PC-9 (cell line): Measurements from ENCODE around the gene MAGEE1. TPM values are rescaled to one million over a fixed set of nuclear protein-coding genes. Genes with fewer than 3 reads are reported as not detected.

ENCODE experiments used
- BruUV-seq: library from RNA; stranded (reverse); fragments of 400-500 nt; replicated peaks from 2 replicates; lab custom pipeline; 2021; lab: Mats Ljungman, UMichigan
- CTCF ChIA-PET: fragments of 300-600 bp; sonication (Branson Sonifier 250); formaldehyde crosslinking; loops from one replicate; lab custom pipeline; 2022; ENCODE audit warnings: antibody characterized with exemption; lab: Charles Lee
- POLR2A ChIA-PET: fragments of 300-600 bp; sonication (Branson Sonifier 250); formaldehyde crosslinking; loops from one replicate; lab custom pipeline; 2022; ENCODE audit warnings: antibody characterized with exemption; ENCODE audit not compliant: unreplicated experiment; lab: Charles Lee
- DNase-seq, 2 experiments: peaks; one replicate each; pipeline versions ENCODE4 v3.0.0 to v3.0.0-alpha.2; 2015 to 2022; ENCODE audit warnings: mixed read lengths in 1 of 2
- H2AFZ ChIP-seq: fragments of 200-600 bp; sonication (generic); 2 replicates; pipeline ENCODE4 v1.8.1; 2017; ENCODE audit warnings: antibody characterized with exemption
- H3F3A ChIP-seq: fragments of 200-600 bp; sonication (generic); 2 replicates; pipeline ENCODE4 v1.8.1; 2017; ENCODE audit warnings: antibody characterized with exemption, mild to moderate bottlenecking, low read depth; ENCODE audit not compliant: insufficient read depth
- H3K27ac ChIP-seq: fragments of 200-600 bp; sonication (generic); 2 replicates; pipeline ENCODE4 v1.6.1; 2016; ENCODE audit warnings: mixed run types
- H3K27me3 ChIP-seq: fragments of 200-600 bp; sonication (generic); 2 replicates; pipeline ENCODE4 v1.6.1; 2016; ENCODE audit warnings: low read depth, mixed run types; ENCODE audit not compliant: insufficient read depth
- H3K36me3 ChIP-seq: fragments of 200-600 bp; sonication (generic); 2 replicates; pipeline ENCODE4 v1.6.1; 2016; ENCODE audit warnings: low read depth, mixed run types
- H3K4me1 ChIP-seq: fragments of 200-600 bp; sonication (generic); replicated peaks from 2 replicates; pipeline ENCODE4 v1.6.1; 2016; ENCODE audit warnings: mixed run types; ENCODE audit not compliant: insufficient read depth
- H3K4me2 ChIP-seq: fragments of 200-600 bp; sonication (generic); 2 replicates; pipeline ENCODE4 v1.6.1; 2017; ENCODE audit warnings: mixed run types
- H3K4me3 ChIP-seq: fragments of 200-600 bp; sonication (generic); 2 replicates; pipeline ENCODE4 v1.6.1; 2016; ENCODE audit warnings: mixed run types
- H3K79me2 ChIP-seq: fragments of 200-600 bp; sonication (generic); 2 replicates; pipeline ENCODE4 v1.6.1; 2017; ENCODE audit warnings: low read depth, mixed run types
- H3K9me2 ChIP-seq: fragments of 200-600 bp; sonication (generic); 2 replicates; pipeline ENCODE4 v1.8.1; 2017; ENCODE audit warnings: mild to moderate bottlenecking; ENCODE audit not compliant: insufficient read depth
- H3K9me3 ChIP-seq: fragments of 200-600 bp; sonication (generic); 2 replicates; pipeline ENCODE4 v1.8.1; 2016; ENCODE audit warnings: low read depth; ENCODE audit not compliant: insufficient read depth
- H4K20me1 ChIP-seq: fragments of 200-600 bp; sonication (generic); 2 replicates; pipeline ENCODE4 v1.8.1; 2017; ENCODE audit not compliant: insufficient read depth
- EZH2 ChIP-seq: fragments of 200-600 bp; sonication (generic); IDR thresholded peaks from 2 replicates; pipeline ENCODE4 v1.8.0; 2017; ENCODE audit warnings: antibody characterized with exemption, low read depth
- intact Hi-C: fragments of 100-400 bp; cut with micrococcal nuclease; formaldehyde crosslinking; loops from one replicate; pipeline ENCODE4 v1.10.0; 2022; ENCODE audit not compliant: unreplicated experiment
- total RNA-seq: library from RNA; stranded (reverse); gene quantifications from 2 replicates; pipeline ENCODE4 v1.2.3, GENCODE V29; 2021
- TF ChIP-seq, protein P1 (sequence below): fragments of 200-600 bp; sonication (generic); conservative IDR thresholded peaks from 2 replicates; pipeline ENCODE4 v1.6.1; 2017; ENCODE audit warnings: mixed run types, antibody characterized with exemption, mild to moderate bottlenecking, moderate library complexity

Gene MAGEE1
- total RNA-seq, 1 experiment from 2014 or later, result 4.2 TPM

- Histone ChIP-seq H3F3A (no peaks in the 10 kb centered on the region), H3K27me3 (no peaks in the 10 kb centered on the region), H3K4me1 (no peaks in the 10 kb centered on the region), H3K4me2 (no peak overlapping the region), H3K79me2 (no peaks in the 10 kb centered on the region), H4K20me1 (no peaks in the 10 kb centered on the region), H3K36me3 (no peaks in the 10 kb centered on the region), H3K4me3 (no peak overlapping the region), H3K9me3 (no peaks in the 10 kb centered on the region), H3K9me2 (no peaks in the 10 kb centered on the region), H2AFZ (no peak overlapping the region), H3K27ac (no peak overlapping the region)
- ChIA-PET POLR2A (no interaction called here), CTCF (interaction anchor here (0.6 kb wide), 1 partner anchor 175 kb away, joined by 4 read pairs; no protein-coding TSS in a partner anchor)
- TF ChIP-seq, protein P1, sequence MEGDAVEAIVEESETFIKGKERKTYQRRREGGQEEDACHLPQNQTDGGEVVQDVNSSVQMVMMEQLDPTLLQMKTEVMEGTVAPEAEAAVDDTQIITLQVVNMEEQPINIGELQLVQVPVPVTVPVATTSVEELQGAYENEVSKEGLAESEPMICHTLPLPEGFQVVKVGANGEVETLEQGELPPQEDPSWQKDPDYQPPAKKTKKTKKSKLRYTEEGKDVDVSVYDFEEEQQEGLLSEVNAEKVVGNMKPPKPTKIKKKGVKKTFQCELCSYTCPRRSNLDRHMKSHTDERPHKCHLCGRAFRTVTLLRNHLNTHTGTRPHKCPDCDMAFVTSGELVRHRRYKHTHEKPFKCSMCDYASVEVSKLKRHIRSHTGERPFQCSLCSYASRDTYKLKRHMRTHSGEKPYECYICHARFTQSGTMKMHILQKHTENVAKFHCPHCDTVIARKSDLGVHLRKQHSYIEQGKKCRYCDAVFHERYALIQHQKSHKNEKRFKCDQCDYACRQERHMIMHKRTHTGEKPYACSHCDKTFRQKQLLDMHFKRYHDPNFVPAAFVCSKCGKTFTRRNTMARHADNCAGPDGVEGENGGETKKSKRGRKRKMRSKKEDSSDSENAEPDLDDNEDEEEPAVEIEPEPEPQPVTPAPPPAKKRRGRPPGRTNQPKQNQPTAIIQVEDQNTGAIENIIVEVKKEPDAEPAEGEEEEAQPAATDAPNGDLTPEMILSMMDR, result no peak
- no peak for TF ChIP-seq EZH2
- intact Hi-C loops, result loop anchor here (2.0 kb wide), 1 partner anchor 175 kb away; no protein-coding TSS in a partner anchor
- no TSS peak for BruUV-seq
- DNase-seq, result no peak
Observed at GRCh38 chrX:76453737-76454406, 26.4 kb downstream of the MAGEE1 start.

- BruUV-seq, result no TSS peak
- H2AFZ ChIP-seq, result no peak overlapping the region
- no peak overlapping the region for H3K4me3 ChIP-seq
- no peaks in the 10 kb centered on the region for H3K36me3 ChIP-seq
- ChIA-PET CTCF (interaction anchor here (0.6 kb wide), 1 partner anchor 176 kb away, joined by 4 read pairs; no protein-coding TSS in a partner anchor), POLR2A (interaction anchor here (0.6 kb wide), 1 partner anchor 281 kb away, joined by 4 read pairs; the partner anchor contains the start of gene PBDC1)
- no peaks in the 10 kb centered on the region for H4K20me1 ChIP-seq
- H3K9me2 ChIP-seq, result no peaks in the 10 kb centered on the region
- DNase-seq, result no peak
- H3K27ac ChIP-seq, result no peak overlapping the region
- no peaks in the 10 kb centered on the region for H3K4me1 ChIP-seq
- no peaks in the 10 kb centered on the region for H3K27me3 ChIP-seq
- H3K4me2 ChIP-seq, result no peak overlapping the region
- TF ChIP-seq, protein P1, result peak; percentile 64
- TF ChIP-seq EZH2, result no peak
- no peaks in the 10 kb centered on the region for H3K79me2 ChIP-seq
- H3F3A ChIP-seq, result no peaks in the 10 kb centered on the region
- no peaks in the 10 kb centered on the region for H3K9me3 ChIP-seq
- intact Hi-C loops, result loop anchor here (2.0 kb wide), 1 partner anchor 176 kb away; no protein-coding TSS in a partner anchor
Observed at GRCh38 chrX:76454456-76454927, 27.0 kb downstream of the MAGEE1 start.

DNA sequence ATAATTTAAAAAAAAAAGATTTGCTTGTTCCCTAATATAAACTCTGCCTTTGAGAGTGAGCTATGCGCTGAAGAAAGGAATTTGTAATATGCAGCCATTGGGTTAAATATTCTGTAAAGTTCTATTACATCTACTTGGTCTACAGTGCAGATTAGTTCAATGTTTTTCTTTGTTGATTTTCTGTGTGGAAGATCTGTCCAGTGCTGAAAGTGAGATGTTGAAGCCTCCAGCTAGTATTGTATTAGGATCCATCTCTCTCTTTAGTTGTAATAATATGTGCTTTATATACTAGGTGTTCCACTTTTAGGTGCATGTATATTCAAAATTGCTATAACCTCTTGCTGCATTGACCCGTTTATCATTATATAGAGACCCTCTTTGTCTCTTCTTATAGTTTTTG, 49.8 kb downstream of the MAGEE1 start:
- ChIA-PET POLR2A (no interaction called here), CTCF (no interaction called here)
- H3F3A ChIP-seq, result no peaks in the 10 kb centered on the region
- BruUV-seq, result no TSS peak
- no peak overlapping the region for H2AFZ ChIP-seq
- no peak overlapping the region for H3K4me3 ChIP-seq
- no peak overlapping the region for H3K27ac ChIP-seq
- no peaks in the 10 kb centered on the region for H3K9me2 ChIP-seq
- no peaks in the 10 kb centered on the region for H3K9me3 ChIP-seq
- no peak overlapping the region for H3K4me2 ChIP-seq
- H4K20me1 ChIP-seq, result no peaks in the 10 kb centered on the region
- TF ChIP-seq, protein P1, result no peak
- no peak for TF ChIP-seq EZH2
- H3K4me1 ChIP-seq, result no peaks in the 10 kb centered on the region
- H3K27me3 ChIP-seq, result no peaks in the 10 kb centered on the region
- DNase-seq, result no peak
- intact Hi-C loops, result no loop called here
- no peaks in the 10 kb centered on the region for H3K36me3 ChIP-seq
- no peaks in the 10 kb centered on the region for H3K79me2 ChIP-seq
